Neural progenitor cell (in vitro differentiated cells): ENCODE data around the gene LHB. TPM values are rescaled to one million over a fixed set of nuclear protein-coding genes. Genes with fewer than 3 reads are reported as not detected.
"Not testable (repeated sequence)": the region's sequence is repeated elsewhere in the genome, so short reads cannot be mapped to it uniquely, and the experiment has no call there.

Source experiments
- DNase-seq: peaks from one replicate; pipeline ENCODE4 v3.0.0-alpha.2; 2016; ENCODE audit warnings: low spot score
- H2AFZ ChIP-seq: fragments of 200-600 bp; sonication (generic); replicated peaks from 2 replicates; pipeline ENCODE4 v1.6.1; 2016; ENCODE audit warnings: antibody characterized with exemption
- H3F3A ChIP-seq: fragments of 200-600 bp; sonication (generic); 2 replicates; pipeline ENCODE4 v1.6.1; 2016; ENCODE audit warnings: antibody characterized with exemption, low read depth
- H3K27ac ChIP-seq: fragments of 200-600 bp; sonication (generic); 2 replicates; pipeline ENCODE4 v1.5.1; 2016; ENCODE audit warnings: mild to moderate bottlenecking
- H3K27me3 ChIP-seq: fragments of 200-600 bp; sonication (generic); 2 replicates; pipeline ENCODE4 v1.6.1; 2016; ENCODE audit warnings: mild to moderate bottlenecking, moderate library complexity
- H3K36me3 ChIP-seq: fragments of 200-600 bp; sonication (generic); 2 replicates; pipeline ENCODE4 v1.5.1; 2016
- H3K4me1 ChIP-seq: fragments of 200-600 bp; sonication (generic); 2 replicates; pipeline ENCODE4 v1.6.1; 2016; ENCODE audit warnings: mixed run types
- H3K4me2 ChIP-seq: fragments of 200-600 bp; sonication (generic); 2 replicates; pipeline ENCODE4 v1.6.1; 2016
- H3K4me3 ChIP-seq: fragments of 200-600 bp; sonication (generic); 2 replicates; pipeline ENCODE4 v1.5.1; 2016
- H3K79me2 ChIP-seq: fragments of 200-600 bp; sonication (generic); 2 replicates; pipeline ENCODE4 v1.6.1; 2016; ENCODE audit warnings: low read depth
- H3K9ac ChIP-seq: fragments of 200-600 bp; sonication (generic); 2 replicates; pipeline ENCODE4 v1.6.1; 2016
- H3K9me3 ChIP-seq: fragments of 200-600 bp; sonication (generic); 2 replicates; pipeline ENCODE4 v1.5.1; 2016; ENCODE audit warnings: low read depth
- H4K20me1 ChIP-seq: fragments of 200-600 bp; sonication (generic); 2 replicates; pipeline ENCODE4 v1.6.1; 2016; ENCODE audit warnings: low read depth
- H3K27ac Mint-ChIP-seq: 3 replicates; pipeline ENCODE4 v1.8.0; 2021; ENCODE audit warnings: mixed read lengths
- H3K27me3 Mint-ChIP-seq: 2 replicates; pipeline ENCODE4 v1.8.0; 2022; ENCODE audit warnings: low read depth, mild to moderate bottlenecking, inconsistent platforms, moderate library complexity, mixed read lengths; ENCODE audit not compliant: insufficient read depth
- H3K36me3 Mint-ChIP-seq: 3 replicates; pipeline ENCODE4 v1.8.0; 2021; ENCODE audit warnings: mixed read lengths
- H3K4me1 Mint-ChIP-seq: 3 replicates; pipeline ENCODE4 v1.8.0; 2021; ENCODE audit warnings: mixed read lengths
- H3K4me3 Mint-ChIP-seq: 3 replicates; pipeline ENCODE4 v1.8.0; 2021; ENCODE audit warnings: mild to moderate bottlenecking, moderate library complexity, mixed read lengths
- H3K9me3 Mint-ChIP-seq: 3 replicates; pipeline ENCODE4 v1.8.0; 2020; ENCODE audit warnings: mixed read lengths
- CTCF ChIP-seq: fragments of 200-600 bp; sonication (generic); IDR thresholded peaks from 2 replicates; pipeline ENCODE4 v1.5.1; 2017; ENCODE audit warnings: antibody characterized with exemption, mild to moderate bottlenecking
- EZH2 ChIP-seq: fragments of 200-600 bp; sonication (generic); IDR thresholded peaks from 2 replicates; pipeline ENCODE4 v1.6.1; 2017; ENCODE audit warnings: antibody characterized with exemption, mild to moderate bottlenecking, moderate library complexity
- EZH2phosphoT487 ChIP-seq: fragments of 200-600 bp; sonication (generic); IDR thresholded peaks from 2 replicates; pipeline ENCODE4 v1.6.1; 2017; ENCODE audit warnings: antibody characterized with exemption
- total RNA-seq: library from RNA; depleted of rRNA; stranded (reverse); fragments of >200 nt; gene quantifications from 2 replicates; pipeline ENCODE4 v1.2.3, GENCODE V29; 2015; ENCODE audit warnings: low replicate concordance

LHB gene
- total RNA-seq, 1 donor from 2014 or later = not detected

GRCh38 chr19:49020342-49020741 is 3.5 kb upstream of the LHB start:
- Histone ChIP-seq H3F3A (peaks cover 21% of the 10 kb centered on the region), H3K27ac (no peak overlapping the region), H3K9me3 (no peaks in the 10 kb centered on the region), H3K4me1 (peaks cover 12% of the 10 kb centered on the region), H3K79me2 (no peaks in the 10 kb centered on the region), H3K36me3 (no peaks in the 10 kb centered on the region), H3K9ac (no peak overlapping the region), H3K27me3 (peaks cover 52% of the 10 kb centered on the region), H2AFZ (no peak overlapping the region), H4K20me1 (peaks cover 8% of the 10 kb centered on the region), H3K4me2 (no peak overlapping the region), H3K4me3 (no peak overlapping the region)
- peaks cover 29% of the 10 kb centered on the region for H3K27me3 Mint-ChIP-seq
- peaks cover 19% of the 10 kb centered on the region for H3K4me1 Mint-ChIP-seq
- DNase-seq = no peak
- peak overlapping the region; percentile 46 for H3K4me3 Mint-ChIP-seq
- H3K36me3 Mint-ChIP-seq = peaks cover 2% of the 10 kb centered on the region
- H3K9me3 Mint-ChIP-seq = peaks cover 2% of the 10 kb centered on the region
- TF ChIP-seq EZH2 = no peak
- no peak for TF ChIP-seq CTCF
- no peak for TF ChIP-seq EZH2phosphoT487
- no peak overlapping the region for H3K27ac Mint-ChIP-seq

GRCh38 chr19:49019242-49019932 is 2.5 kb upstream of the LHB start:
- peak overlapping the region; percentile 46 for H3K4me3 Mint-ChIP-seq
- Histone ChIP-seq H3K36me3 (no peaks in the 10 kb centered on the region), H3K4me3 (peak overlapping the region; percentile 31), H2AFZ (no peak overlapping the region), H3K4me2 (no peak overlapping the region), H3F3A (peaks cover 21% of the 10 kb centered on the region), H3K27me3 (peaks cover 52% of the 10 kb centered on the region), H3K9ac (no peak overlapping the region), H3K9me3 (no peaks in the 10 kb centered on the region), H3K27ac (no peak overlapping the region), H3K4me1 (peaks cover 12% of the 10 kb centered on the region), H4K20me1 (peaks cover 8% of the 10 kb centered on the region), H3K79me2 (no peaks in the 10 kb centered on the region)
- peaks cover 19% of the 10 kb centered on the region for H3K4me1 Mint-ChIP-seq
- DNase-seq = peak; percentile 77
- H3K36me3 Mint-ChIP-seq = peaks cover 3% of the 10 kb centered on the region
- peaks cover 2% of the 10 kb centered on the region for H3K9me3 Mint-ChIP-seq
- TF ChIP-seq CTCF (peak; percentile 44), EZH2 (no peak), EZH2phosphoT487 (no peak)
- peaks cover 29% of the 10 kb centered on the region for H3K27me3 Mint-ChIP-seq
- H3K27ac Mint-ChIP-seq = peak overlapping the region; percentile 11

- Histone ChIP-seq H3K4me2 (peak overlapping the region; percentile 92), H3K27me3 (peaks cover 52% of the 10 kb centered on the region), H3F3A (peaks cover 21% of the 10 kb centered on the region), H3K4me3 (peak overlapping the region; percentile 56), H3K4me1 (peaks cover 12% of the 10 kb centered on the region)
- H2AFZ ChIP-seq, H3K27ac ChIP-seq, H3K36me3 ChIP-seq, H3K9me3 Mint-ChIP-seq, H3K9ac ChIP-seq, H3K9me3 ChIP-seq, H3K4me3 Mint-ChIP-seq, H3K36me3 Mint-ChIP-seq, H3K79me2 ChIP-seq, H4K20me1 ChIP-seq: not testable (repeated sequence)
- Mint-ChIP-seq H3K27me3 (peaks cover 29% of the 10 kb centered on the region), H3K4me1 (peaks cover 19% of the 10 kb centered on the region), H3K27ac (peak overlapping the region; percentile 11)
- peak; percentile 21 for DNase-seq
- peak; percentile 63 for TF ChIP-seq EZH2phosphoT487
- TF ChIP-seq EZH2 = peak; percentile 70
Observed at GRCh38 chr19:49018388-49019241, 1.7 kb upstream of the LHB start.
